GM21723 (cell line): Measurements from ENCODE around the gene PURA.
A peak's percentile ranks its signal among the peaks of the same experiment; 100 is the strongest.

ENCODE experiments used
- ATAC-seq: cut with Tn5 transposase; IDR thresholded peaks from one replicate; pipeline ENCODE4 v1.9.1; 2021; ENCODE audit warnings: mild to moderate bottlenecking, moderate library complexity; ENCODE audit not compliant: unreplicated experiment

The PURA gene

DNA sequence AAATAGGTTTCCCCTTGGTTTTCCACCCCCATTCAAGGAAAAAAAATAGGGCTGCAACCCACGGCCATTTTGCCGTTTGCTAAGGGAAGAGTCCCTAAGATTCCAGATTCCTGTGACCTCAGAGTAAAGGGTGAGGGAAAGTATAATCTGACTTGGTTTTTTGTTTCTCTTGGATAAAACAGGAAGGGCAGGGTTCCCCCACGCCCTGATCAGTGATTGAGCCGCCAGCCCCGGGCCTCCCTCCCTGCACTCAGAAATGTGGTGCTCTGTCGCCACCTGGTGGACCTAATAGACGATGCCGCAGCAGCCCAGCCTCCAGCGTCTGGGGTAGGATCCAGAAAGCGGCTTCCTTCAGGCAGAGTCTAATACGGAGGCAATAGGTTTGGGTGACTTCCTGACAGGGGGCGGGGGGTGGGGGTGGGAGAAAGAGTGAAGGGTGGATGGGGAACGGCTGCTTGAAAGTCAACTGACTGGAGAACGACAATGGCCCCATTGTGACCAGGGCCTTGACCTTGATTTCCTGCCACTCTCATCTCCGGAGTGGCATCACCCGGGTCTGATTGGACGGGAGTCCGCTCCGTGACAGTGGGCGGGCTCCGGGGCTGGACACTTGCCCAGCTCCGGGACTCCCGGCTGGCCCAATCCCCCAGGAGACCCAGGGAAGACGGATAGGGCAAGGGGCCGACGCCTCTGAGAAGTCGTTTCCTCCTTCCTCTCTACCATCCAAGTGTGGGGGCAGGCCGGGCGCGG, 43.3 kb downstream of the PURA start:
- peak; percentile 98 for ATAC-seq

DNA sequence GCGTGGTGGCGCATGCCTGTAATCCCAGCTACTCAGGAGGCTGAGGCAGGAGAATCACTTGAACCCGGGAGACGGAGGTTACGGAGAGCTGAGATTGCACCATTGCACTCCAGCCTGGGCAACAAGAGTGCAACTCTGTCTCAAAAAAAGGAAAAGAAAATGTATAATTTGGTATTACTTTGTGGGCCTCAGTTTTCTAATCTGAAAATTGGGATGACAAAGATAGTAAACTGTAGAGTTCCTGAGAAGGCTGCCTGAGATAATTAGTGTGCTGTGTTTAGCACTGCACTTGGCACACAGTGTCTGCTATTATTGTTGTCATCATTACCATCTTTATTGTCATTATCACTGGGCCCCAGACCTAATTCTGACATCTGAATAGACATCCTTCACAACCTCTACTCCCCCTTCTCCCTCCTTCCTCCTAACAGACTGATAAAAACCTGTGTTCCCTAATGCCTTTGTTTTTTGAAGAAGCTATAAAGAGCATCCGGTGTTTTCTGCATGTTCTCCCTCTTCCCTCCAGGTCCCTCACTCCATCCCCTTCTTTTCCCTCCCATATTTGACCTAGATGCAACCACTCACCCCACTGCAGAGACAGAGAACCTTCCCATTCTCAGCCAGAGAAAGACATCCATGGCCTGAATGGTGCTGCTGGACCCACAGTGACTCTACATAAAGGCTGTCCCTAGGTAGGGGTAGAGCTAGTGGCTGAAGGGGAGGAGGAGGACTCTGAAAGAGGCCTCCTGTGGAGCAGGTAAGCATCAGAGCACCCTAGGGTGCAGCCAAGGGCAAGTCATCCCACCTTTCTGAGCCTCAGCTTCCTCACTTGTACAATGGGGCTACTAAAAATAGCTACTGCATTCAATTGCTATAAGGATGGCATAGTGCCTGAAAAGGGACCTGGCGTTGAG, 45.4 kb downstream of the PURA start:
- ATAC-seq = no peak

DNA sequence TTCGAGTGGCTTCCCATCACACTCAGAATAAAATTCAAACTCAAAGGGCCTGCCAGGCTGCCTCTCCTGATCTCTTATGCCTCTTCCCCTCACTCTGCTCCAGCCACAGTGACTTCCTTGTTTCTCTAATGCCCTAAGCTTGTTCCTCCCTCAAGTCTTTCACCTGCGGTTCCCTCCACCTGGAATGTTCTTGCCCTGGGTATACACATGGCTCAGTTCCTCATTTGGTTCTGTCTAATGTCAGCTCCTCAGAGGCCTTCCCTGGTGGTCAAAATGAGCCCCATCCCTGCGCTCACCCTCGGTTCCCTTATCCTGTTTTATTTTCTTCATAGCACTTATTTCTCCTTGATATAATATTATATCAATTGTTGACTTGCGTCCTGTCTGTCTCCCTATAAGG, 48.4 kb downstream of the PURA start:
- no peak for ATAC-seq

DNA sequence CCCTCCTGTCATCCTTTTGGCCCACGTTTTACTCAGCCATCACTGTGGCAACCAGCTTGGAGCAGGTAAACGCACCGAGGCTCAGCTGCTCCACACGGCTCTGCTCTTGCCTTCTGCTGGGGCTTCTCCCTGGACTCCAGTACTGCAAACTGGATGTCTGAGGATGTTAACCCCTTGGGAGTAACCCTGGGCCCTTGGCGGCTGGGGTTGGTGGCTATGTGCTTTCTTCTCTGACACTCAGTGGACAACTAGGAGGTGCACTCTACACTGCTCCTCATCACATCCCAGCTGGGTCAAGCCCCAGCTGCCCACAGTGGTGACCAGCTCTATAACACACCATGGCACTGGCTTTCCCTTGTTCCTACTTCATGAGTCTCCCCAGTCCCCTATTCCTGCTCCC, 48.9 kb downstream of the PURA start:
- ATAC-seq = no peak

DNA sequence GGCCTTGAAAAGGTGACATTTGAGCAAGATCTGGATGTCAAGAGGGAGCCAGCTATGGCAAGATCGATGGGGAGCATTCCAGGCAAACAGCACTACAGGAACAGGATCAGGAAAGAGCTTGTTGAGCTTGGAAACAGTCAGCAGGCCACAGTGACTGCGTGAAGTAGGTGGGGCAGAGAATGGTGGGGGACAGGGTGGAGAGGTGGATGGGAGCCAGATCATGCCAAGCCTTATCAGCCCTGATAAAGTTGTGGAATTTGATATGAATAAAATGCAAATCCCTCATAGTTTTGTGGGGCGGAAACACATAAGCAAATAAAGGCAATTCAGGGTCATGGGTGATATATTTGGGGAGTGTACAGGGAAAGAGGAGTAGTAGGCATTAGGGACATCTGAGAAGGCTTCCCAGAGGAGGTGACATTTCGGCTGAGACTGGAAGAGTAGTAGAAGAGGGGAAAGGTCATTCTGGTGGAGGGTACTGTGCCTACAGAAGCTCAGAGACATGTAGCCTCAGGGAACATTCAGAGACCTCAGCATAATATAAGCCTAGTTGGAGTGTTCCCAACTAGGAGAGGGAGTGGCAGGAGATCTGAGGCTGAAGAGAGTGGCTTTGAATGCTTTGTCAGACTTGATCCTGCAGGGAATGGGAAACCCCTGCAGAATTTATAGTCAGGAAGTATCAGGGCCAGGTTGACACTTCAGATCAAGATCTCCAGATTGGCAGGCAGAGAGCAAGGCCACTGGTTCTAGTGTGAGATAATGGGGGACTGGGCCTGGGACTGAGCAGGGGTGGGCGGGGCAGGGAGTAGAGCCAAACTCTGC, 51.4 kb downstream of the PURA start:
- ATAC-seq = no peak

DNA sequence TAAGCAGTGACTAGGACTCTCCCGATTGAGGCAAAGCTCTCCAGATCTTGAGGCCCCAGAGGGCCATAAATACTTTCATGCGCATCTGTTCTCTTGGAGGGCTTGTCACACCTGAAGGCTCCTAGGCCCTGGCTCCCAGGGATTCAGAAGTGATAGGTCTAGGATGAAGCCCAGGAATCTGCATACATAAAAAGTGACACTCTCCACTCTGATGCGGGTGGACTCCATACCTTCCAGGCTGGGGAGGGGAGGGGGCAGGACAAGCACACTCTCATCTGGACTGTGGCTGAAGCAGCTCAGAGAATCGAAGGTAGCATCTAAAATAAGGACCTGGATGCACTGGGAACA, 52.0 kb downstream of the PURA start:
- ATAC-seq = no peak

DNA sequence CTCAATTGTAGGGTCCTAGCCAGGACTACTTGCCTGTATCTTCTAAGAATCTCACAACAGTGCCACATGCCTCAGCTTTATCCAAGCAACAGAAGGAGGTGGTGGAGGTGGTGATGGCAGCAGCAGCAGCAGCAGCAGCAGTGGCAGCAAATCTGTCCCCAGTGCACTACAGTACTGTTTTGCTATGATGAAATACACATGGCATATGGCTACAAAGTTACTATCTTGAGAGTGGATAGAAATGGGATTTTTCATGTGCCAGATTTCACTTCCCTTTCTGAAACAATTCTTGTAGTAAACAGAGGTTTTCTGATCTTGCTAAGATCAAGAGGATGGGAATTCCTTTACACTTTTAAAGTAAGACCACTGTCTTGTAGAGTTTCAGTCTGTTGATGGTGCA, 53.0 kb downstream of the PURA start:
- no peak for ATAC-seq

DNA sequence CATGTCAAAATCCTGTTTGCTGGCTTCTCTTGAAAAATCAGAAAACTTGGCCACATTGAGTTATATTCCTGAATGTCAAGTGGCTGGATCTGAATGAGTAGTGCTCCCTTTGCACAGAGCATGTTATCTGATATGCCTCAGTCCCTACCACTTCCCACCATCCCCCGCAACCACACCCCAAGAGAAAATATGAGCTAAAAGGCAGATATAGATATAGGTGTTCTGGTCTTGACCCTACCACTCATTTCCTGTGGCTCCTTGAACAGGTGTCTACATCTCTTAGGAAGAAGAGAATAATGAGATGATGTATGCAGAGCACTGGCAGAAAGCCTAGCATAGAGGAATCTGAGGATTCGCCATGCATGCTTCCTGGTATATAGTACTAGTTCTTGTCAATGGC, 54.5 kb downstream of the PURA start:
- ATAC-seq = no peak

DNA sequence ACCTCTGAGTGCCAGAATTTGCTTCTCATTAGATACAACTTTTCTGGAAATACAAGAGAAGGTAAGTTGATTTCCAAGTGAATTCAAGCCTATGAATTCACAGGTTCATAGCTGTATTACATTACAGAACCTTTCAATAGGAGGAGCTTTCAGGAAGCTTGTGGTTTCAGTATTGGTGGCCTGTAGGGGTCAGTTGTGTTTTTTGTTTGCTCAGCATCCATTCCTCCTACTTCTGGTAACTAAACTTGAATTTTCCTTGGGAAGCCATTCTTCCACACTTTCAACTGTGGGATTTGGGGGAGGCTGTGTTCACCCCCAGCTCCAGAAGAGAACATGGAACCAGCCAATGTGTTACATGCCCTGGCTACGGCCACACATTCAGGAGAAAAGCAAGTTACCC, 55.5 kb downstream of the PURA start:
- ATAC-seq = no peak

DNA sequence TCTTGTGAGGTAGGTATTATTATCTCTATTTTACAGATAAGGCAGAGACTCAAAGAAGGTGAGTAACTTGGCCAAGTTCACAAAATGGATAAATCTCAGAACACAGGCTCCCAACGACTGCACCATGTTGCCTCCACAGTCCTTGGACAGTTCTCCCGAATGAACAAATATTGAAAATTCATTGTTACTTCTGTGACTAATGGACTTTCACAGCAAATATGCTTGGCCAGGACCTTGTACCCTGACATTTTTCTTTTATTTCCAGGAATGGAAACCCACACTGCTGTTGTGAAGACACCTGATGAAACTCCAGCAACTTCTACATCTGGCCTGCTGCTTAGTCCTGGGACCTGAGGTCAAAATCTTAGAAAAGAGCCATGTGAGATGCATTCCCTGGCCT, 58.6 kb downstream of the PURA start:
- no peak for ATAC-seq

DNA sequence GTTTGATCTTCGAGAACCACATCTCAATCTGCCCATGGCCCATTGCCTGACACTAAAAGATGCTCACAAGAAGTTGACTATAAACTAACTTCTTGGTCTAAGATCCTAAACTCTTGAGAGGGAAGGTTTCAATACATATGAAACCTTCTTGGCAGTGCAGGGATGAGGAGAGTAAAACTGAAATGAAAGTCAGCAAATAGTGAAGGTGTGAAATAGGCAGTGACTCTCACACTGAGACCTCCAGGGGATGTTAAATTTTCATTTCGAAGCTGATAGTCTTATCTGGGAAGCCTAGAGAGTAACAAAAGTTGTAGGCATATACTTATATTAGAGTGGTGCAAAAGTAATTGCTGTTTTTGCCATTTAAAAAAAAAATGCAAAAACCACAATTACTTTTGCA, 60.1 kb downstream of the PURA start:
- no peak for ATAC-seq

DNA sequence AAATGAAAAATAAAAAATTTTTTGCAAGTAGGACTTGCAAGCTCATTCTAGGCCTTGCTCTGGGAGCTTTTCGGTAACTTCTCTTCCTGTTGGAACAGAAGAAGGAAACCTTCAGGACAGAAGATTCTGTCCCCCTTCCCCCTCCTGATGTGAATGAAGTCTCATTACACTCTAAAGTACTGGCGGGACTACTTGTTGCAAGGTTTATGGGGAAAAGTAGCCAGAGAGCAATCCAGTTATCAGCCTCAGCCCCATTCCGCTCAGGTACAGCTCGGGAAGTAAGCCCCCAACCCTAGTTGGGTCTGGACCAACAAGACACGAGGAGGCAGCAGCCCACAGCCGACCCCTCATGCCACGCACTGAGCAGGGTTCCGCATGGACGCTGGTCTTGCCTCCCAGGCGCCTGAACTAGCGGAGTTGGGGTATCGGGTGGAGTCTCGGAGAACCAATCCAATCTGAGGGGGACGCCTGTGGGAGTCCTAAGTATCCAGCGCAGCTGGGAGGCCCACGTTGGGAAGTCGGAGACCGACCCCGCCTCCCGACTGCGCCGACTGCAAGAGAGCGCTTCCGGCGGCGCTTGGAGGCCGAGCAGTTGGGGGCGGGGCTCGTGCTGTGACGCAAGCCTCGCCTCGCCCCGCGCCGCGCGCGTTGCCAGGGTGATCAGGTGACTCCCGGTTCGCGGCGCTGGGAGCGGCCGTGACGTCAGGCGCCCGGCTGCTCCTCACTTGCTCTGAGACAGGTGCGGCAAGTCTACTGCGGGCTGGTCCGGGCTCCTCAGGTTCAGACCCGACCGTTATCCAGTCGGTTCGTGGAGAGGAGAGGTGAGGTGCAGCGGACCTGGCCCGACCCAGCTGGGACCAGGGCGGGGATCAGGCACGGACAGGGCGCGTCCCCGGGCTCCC, 60.8 kb downstream of the PURA start, which contains the start of gene CYSTM1:
Gene CYSTM1, plus strand, starts transcription at position 724 of the 902 bp plus-strand sequence. CDS start 19,278 bp downstream, outside the sequence.
- ATAC-seq = peak; percentile 92
